HG03460 (cell line): Measurements from ENCODE around the gene ARSG.
"Not testable (repeated sequence)": the region's sequence is repeated elsewhere in the genome, so short reads cannot be mapped to it uniquely, and the experiment has no call there.

Experiments used
- ATAC-seq: cut with Tn5 transposase; IDR thresholded peaks from one replicate; pipeline ENCODE4 v1.9.1; 2021; ENCODE audit not compliant: unreplicated experiment

The ARSG gene

GRCh38 chr17:68304706-68305105, 13.4 kb downstream of the ARSG start:
- no peak for ATAC-seq

GRCh38 chr17:68305142-68305541, 13.8 kb downstream of the ARSG start:
- ATAC-seq = no peak

- ATAC-seq = no peak
Observed at GRCh38 chr17:68306819-68307218, 15.5 kb downstream of the ARSG start.

- ATAC-seq = no peak
Observed at GRCh38 chr17:68307443-68307842, 16.1 kb downstream of the ARSG start.

GRCh38 chr17:68308486-68308885, 17.2 kb downstream of the ARSG start:
- ATAC-seq = not testable (repeated sequence)

GRCh38 chr17:68309066-68309670, 17.9 kb downstream of the ARSG start:
- not testable (repeated sequence) for ATAC-seq

GRCh38 chr17:68310152-68310551, 18.9 kb downstream of the ARSG start:
- no peak for ATAC-seq

GRCh38 chr17:68314916-68315535, 23.7 kb downstream of the ARSG start:
- no peak for ATAC-seq

- ATAC-seq = no peak
Observed at GRCh38 chr17:68315930-68316329, 24.6 kb downstream of the ARSG start.

GRCh38 chr17:68317458-68317857, 26.2 kb downstream of the ARSG start:
- no peak for ATAC-seq

- ATAC-seq = no peak
Observed at GRCh38 chr17:68318103-68318991, 27.1 kb downstream of the ARSG start.

- no peak for ATAC-seq
Observed at GRCh38 chr17:68319410-68320162, 28.3 kb downstream of the ARSG start.

GRCh38 chr17:68320311-68320865, 29.1 kb downstream of the ARSG start:
- ATAC-seq = no peak

GRCh38 chr17:68320943-68321555, 29.8 kb downstream of the ARSG start:
- no peak for ATAC-seq

- no peak for ATAC-seq
Observed at GRCh38 chr17:68321556-68321954, 30.3 kb downstream of the ARSG start.

GRCh38 chr17:68322630-68323029, 31.3 kb downstream of the ARSG start:
- no peak for ATAC-seq

- ATAC-seq = no peak
Observed at GRCh38 chr17:68324114-68324513, 32.8 kb downstream of the ARSG start.

- no peak for ATAC-seq
Observed at GRCh38 chr17:68324654-68325336, 33.5 kb downstream of the ARSG start.

GRCh38 chr17:68325961-68326360, 34.7 kb downstream of the ARSG start:
- no peak for ATAC-seq

- no peak for ATAC-seq
Observed at GRCh38 chr17:68326681-68327080, 35.4 kb downstream of the ARSG start.
